HepG2 (cell line): ENCODE results near the gene UCK2. TPM values are rescaled to one million over a fixed set of nuclear protein-coding genes. Genes with fewer than 3 reads are reported as not detected.

Experiments used
- ATF7 ChIP-seq, 2 experiments: fragments of 450-650 bp in 1 of 2; sonication (generic) in 1 of 2; formaldehyde crosslinking in 1 of 2; IDR thresholded peaks; 2 replicates each; pipeline versions ENCODE4 v1.4.0 to v1.6.1; 2016 to 2020; ENCODE audit warnings: antibody characterized with exemption in 1 of 2, mild to moderate bottlenecking in 1 of 2, missing genetic modification reagents in 1 of 2
- BHLHE40 ChIP-seq: IDR thresholded peaks from 2 replicates; pipeline ENCODE4 v1.6.1; 2011; ENCODE audit warnings: low read length, improper control_type of control experiment
- ETV6 ChIP-seq: sonication (generic); formaldehyde crosslinking; conservative IDR thresholded peaks from 2 replicates; pipeline ENCODE4 v1.4.0; 2020; ENCODE audit warnings: missing genetic modification reagents
- NR3C1 ChIP-seq: sonication (generic); formaldehyde crosslinking; IDR thresholded peaks from 2 replicates; pipeline ENCODE4 v1.4.0; 2020; ENCODE audit warnings: missing genetic modification reagents
- POLR2A ChIP-seq, 2 experiments: IDR thresholded peaks; 2 replicates each; pipeline ENCODE4 v1.6.1; 2011; ENCODE audit warnings: low read depth in 2 of 2, low read length in 2 of 2, mild to moderate bottlenecking in 1 of 2, moderate library complexity in 1 of 2; ENCODE audit not compliant: insufficient read depth in 1 of 2
- POLR2G ChIP-seq: fragments of 200-400 bp; formaldehyde crosslinking; IDR thresholded peaks from 2 replicates; pipeline ENCODE4 v1.6.1; 2018; ENCODE audit warnings: mild to moderate bottlenecking, low read depth, low read length, moderate library complexity
- SATB2 ChIP-seq: sonication (generic); formaldehyde crosslinking; IDR thresholded peaks from 2 replicates; pipeline ENCODE4 v1.5.0; 2020; ENCODE audit warnings: missing genetic modification reagents
- SMC3 ChIP-seq: IDR thresholded peaks from 2 replicates; pipeline ENCODE4 v1.6.1; 2011; ENCODE audit warnings: low read length, improper control_type of control experiment
- SMYD3 ChIP-seq: sonication (generic); formaldehyde crosslinking; IDR thresholded peaks from 2 replicates; pipeline ENCODE4 v1.8.1; 2023; ENCODE audit warnings: mild to moderate bottlenecking, missing genetic modification reagents
- ZC3H4 ChIP-seq: sonication (generic); formaldehyde crosslinking; IDR thresholded peaks from 2 replicates; pipeline ENCODE4 v1.4.0; 2020; ENCODE audit warnings: missing genetic modification reagents, borderline replicate concordance
- ZNF235 ChIP-seq: sonication (generic); formaldehyde crosslinking; IDR thresholded peaks from 2 replicates; pipeline ENCODE4 v1.8.1; 2023; ENCODE audit warnings: mild to moderate bottlenecking, missing genetic modification reagents, borderline replicate concordance
- ZNF292 ChIP-seq: sonication (generic); formaldehyde crosslinking; IDR thresholded peaks from 2 replicates; pipeline ENCODE4 v1.8.1; 2022; ENCODE audit warnings: mild to moderate bottlenecking, low read depth, missing genetic modification reagents, borderline replicate concordance
- ZNF572 ChIP-seq: sonication (generic); formaldehyde crosslinking; IDR thresholded peaks from 2 replicates; pipeline ENCODE4 v1.5.1; 2020; ENCODE audit warnings: mild to moderate bottlenecking, missing genetic modification reagents
- ZNF644 ChIP-seq: IDR thresholded peaks from 2 replicates; pipeline ENCODE4 v1.6.1; 2016; ENCODE audit warnings: low read depth
- ZNF780A ChIP-seq: sonication (generic); formaldehyde crosslinking; IDR thresholded peaks from 2 replicates; pipeline ENCODE4 v1.8.0; 2022; ENCODE audit warnings: mild to moderate bottlenecking, missing genetic modification reagents, moderate library complexity
- ZNF790 ChIP-seq: sonication (generic); formaldehyde crosslinking; IDR thresholded peaks from 2 replicates; pipeline ENCODE4 v1.8.0; 2022; ENCODE audit warnings: missing genetic modification reagents, mild to moderate bottlenecking, borderline replicate concordance
- ZNF83 ChIP-seq: sonication (generic); formaldehyde crosslinking; IDR thresholded peaks from 2 replicates; pipeline ENCODE4 v1.4.0; 2020; ENCODE audit warnings: missing genetic modification reagents, mild to moderate bottlenecking, borderline replicate concordance
- ZNF891 ChIP-seq: sonication (generic); formaldehyde crosslinking; IDR thresholded peaks from 2 replicates; pipeline ENCODE4 v1.5.0; 2020; ENCODE audit warnings: mild to moderate bottlenecking, missing genetic modification reagents
- polyA plus RNA-seq, 8 experiments: library from polyadenylated mRNA; depleted of rRNA in 3 of 8; stranded (reverse) in 7 of 8; unstranded in 1 of 8; fragments of >200 nt; fragmentation: Illumina TruSeq in 4 of 8; extraction: Trizol in 4 of 8; gene quantifications; 2 replicates each; pipeline versions ENCODE4 v1.2.1 to v1.2.3, GENCODE V29; 2011 to 2016; ENCODE audit warnings: low read depth in 4 of 8, missing spikeins in 1 of 8, mixed read lengths in 1 of 8; ENCODE audit not compliant: insufficient read depth in 1 of 8
- total RNA-seq, 5 experiments: library from RNA; depleted of rRNA; stranded (reverse); fragments of >200 nt; fragmentation: Illumina TruSeq; extraction: Trizol; gene quantifications; 2 replicates each; pipeline ENCODE4 v1.2.3, GENCODE V29; 2016; ENCODE audit warnings: low read depth in 1 of 5
- TF ChIP-seq, protein P1 (sequence below): sonication (generic); formaldehyde crosslinking; IDR thresholded peaks from 2 replicates; pipeline ENCODE4 v1.4.0; 2020; ENCODE audit warnings: missing genetic modification reagents; ENCODE audit errors: not compliant biosample characterization
- TF ChIP-seq, protein P2 (sequence below): sonication (generic); formaldehyde crosslinking; IDR thresholded peaks from 2 replicates; pipeline ENCODE4 v1.4.0; 2020; ENCODE audit warnings: missing genetic modification reagents
- TF ChIP-seq, protein P3 (sequence below): IDR thresholded peaks from 2 replicates; pipeline ENCODE4 v1.6.1; 2018; ENCODE audit warnings: missing genetic modification reagents, mild to moderate bottlenecking, missing compliant biosample characterization
- TF ChIP-seq, protein P4 (sequence below): sonication (generic); formaldehyde crosslinking; IDR thresholded peaks from 2 replicates; pipeline ENCODE4 v1.4.0; 2020; ENCODE audit warnings: mild to moderate bottlenecking, missing genetic modification reagents, borderline replicate concordance

UCK2 gene
- total and polyA plus RNA-seq, 2 of the 13 experiments (the other 11 are each of a cell fraction or from before 2014, with no cell fraction given): 64.3 to 78.0 TPM

GRCh38 chr1:165900576-165901380 lies 73.4 kb downstream of the UCK2 start (continued):
- TF ChIP-seq, protein P1, sequence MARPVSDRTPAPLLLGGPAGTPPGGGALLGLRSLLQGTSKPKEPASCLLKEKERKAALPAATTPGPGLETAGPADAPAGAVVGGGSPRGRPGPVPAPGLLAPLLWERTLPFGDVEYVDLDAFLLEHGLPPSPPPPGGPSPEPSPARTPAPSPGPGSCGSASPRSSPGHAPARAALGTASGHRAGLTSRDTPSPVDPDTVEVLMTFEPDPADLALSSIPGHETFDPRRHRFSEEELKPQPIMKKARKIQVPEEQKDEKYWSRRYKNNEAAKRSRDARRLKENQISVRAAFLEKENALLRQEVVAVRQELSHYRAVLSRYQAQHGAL: no peak
- TF ChIP-seq ZNF780A (CRISPR knock-in tag) (no peak), ZNF83 (no peak), BHLHE40 (peak; percentile 62), SATB2 (CRISPR knock-in tag) (no peak), ZNF790 (no peak), ZNF644 (no peak), ZNF235 (CRISPR knock-in tag) (no peak), POLR2A (IDR thresholded peaks at IDR 0.05; ENCODE audit: insufficient read depth in 1 of 2, low read depth in 2 of 2, low read length in 2 of 2) (no peak), ZNF572 (CRISPR knock-in tag) (0 out of 2 replicates have a peak, but pooled peaks have one; percentile 20), SMYD3 (CRISPR knock-in tag) (no peak), ETV6 (CRISPR knock-in tag) (no peak), POLR2G (no peak), ZC3H4 (CRISPR knock-in tag) (no peak), ZNF891 (no peak), SMC3 (no peak), ZNF292 (CRISPR knock-in tag) (peak; percentile 45; the same call in 1 of the 2 replicates), NR3C1 (CRISPR knock-in tag) (no peak), ATF7 (IDR thresholded peaks at IDR 0.05) (no peak), ATF7 (CRISPR knock-in tag; IDR thresholded peaks at IDR 0.05) (no peak)
- TF ChIP-seq, protein P2, sequence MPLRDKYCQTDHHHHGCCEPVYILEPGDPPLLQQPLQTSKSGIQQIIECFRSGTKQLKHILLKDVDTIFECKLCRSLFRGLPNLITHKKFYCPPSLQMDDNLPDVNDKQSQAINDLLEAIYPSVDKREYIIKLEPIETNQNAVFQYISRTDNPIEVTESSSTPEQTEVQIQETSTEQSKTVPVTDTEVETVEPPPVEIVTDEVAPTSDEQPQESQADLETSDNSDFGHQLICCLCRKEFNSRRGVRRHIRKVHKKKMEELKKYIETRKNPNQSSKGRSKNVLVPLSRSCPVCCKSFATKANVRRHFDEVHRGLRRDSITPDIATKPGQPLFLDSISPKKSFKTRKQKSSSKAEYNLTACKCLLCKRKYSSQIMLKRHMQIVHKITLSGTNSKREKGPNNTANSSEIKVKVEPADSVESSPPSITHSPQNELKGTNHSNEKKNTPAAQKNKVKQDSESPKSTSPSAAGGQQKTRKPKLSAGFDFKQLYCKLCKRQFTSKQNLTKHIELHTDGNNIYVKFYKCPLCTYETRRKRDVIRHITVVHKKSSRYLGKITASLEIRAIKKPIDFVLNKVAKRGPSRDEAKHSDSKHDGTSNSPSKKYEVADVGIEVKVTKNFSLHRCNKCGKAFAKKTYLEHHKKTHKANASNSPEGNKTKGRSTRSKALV: no peak
- TF ChIP-seq, protein P3, sequence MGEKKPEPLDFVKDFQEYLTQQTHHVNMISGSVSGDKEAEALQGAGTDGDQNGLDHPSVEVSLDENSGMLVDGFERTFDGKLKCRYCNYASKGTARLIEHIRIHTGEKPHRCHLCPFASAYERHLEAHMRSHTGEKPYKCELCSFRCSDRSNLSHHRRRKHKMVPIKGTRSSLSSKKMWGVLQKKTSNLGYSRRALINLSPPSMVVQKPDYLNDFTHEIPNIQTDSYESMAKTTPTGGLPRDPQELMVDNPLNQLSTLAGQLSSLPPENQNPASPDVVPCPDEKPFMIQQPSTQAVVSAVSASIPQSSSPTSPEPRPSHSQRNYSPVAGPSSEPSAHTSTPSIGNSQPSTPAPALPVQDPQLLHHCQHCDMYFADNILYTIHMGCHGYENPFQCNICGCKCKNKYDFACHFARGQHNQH (CRISPR knock-in tag): no peak
- TF ChIP-seq, protein P4, sequence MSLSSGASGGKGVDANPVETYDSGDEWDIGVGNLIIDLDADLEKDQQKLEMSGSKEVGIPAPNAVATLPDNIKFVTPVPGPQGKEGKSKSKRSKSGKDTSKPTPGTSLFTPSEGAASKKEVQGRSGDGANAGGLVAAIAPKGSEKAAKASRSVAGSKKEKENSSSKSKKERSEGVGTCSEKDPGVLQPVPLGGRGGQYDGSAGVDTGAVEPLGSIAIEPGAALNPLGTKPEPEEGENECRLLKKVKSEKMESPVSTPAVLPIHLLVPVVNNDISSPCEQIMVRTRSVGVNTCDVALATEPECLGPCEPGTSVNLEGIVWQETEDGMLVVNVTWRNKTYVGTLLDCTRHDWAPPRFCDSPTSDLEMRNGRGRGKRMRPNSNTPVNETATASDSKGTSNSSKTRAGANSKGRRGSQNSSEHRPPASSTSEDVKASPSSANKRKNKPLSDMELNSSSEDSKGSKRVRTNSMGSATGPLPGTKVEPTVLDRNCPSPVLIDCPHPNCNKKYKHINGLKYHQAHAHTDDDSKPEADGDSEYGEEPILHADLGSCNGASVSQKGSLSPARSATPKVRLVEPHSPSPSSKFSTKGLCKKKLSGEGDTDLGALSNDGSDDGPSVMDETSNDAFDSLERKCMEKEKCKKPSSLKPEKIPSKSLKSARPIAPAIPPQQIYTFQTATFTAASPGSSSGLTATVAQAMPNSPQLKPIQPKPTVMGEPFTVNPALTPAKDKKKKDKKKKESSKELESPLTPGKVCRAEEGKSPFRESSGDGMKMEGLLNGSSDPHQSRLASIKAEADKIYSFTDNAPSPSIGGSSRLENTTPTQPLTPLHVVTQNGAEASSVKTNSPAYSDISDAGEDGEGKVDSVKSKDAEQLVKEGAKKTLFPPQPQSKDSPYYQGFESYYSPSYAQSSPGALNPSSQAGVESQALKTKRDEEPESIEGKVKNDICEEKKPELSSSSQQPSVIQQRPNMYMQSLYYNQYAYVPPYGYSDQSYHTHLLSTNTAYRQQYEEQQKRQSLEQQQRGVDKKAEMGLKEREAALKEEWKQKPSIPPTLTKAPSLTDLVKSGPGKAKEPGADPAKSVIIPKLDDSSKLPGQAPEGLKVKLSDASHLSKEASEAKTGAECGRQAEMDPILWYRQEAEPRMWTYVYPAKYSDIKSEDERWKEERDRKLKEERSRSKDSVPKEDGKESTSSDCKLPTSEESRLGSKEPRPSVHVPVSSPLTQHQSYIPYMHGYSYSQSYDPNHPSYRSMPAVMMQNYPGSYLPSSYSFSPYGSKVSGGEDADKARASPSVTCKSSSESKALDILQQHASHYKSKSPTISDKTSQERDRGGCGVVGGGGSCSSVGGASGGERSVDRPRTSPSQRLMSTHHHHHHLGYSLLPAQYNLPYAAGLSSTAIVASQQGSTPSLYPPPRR (CRISPR knock-in tag): peak; percentile 60; the same call in 1 of the 2 replicates
